ENCODE results near the gene PTBP2. TPM values are rescaled to one million over a fixed set of nuclear protein-coding genes. Genes with fewer than 3 reads are reported as not detected.

The PTBP2 gene
- polyA plus RNA-seq, 6 donors from 2014 or later, result 5.7 to 8.1 (median 6.7) TPM

DNA sequence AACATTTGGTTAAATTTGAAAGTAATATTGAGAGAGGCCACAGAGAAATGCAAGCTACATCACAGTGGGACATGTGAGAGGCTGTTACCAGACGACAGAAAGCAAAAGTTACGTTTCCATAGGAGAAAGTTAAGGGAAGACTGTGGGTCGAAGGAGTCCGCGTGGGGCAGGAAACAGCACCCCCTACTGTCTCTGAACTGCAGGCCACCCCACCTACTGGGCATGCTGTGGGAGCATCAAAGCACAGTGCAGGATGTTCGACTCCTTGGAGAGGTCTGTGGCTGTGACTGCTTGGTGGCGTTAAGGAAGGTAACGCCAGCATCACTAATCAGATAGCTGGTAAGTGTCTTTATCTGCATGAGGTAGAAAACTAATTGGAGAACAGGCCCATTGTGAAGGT is 123.9 kb downstream of the PTBP2 start:
- no peak for DNase-seq
- H3K9me3 Mint-ChIP-seq, result no peaks in the 10 kb centered on the region

DNA sequence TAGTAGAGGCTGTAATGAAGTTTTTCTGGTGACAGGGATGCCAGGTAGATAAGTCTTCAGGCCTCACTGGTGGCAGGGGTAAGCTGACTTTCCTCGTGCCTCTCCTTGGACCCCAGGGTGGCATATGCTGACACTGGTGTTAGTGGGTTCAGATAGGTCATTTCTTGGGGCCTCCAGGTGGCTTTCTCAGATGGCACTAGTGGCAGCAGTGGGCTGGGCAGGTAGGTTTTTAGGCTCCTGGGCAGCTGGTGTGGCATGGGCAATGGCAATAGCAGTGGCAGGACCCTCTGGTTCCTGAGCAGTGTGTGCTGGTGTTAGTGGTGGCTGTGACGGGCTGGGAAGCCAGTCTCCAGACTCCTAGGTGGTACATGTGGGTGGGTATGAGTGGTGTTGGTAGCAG is 140.3 kb downstream of the PTBP2 start:
- no peak for DNase-seq
- Mint-ChIP-seq H3K4me1 (no peaks in the 10 kb centered on the region), H3K27ac (no peak overlapping the region), H3K27me3 (peaks cover 0 to 14% (median 3%) of the 10 kb centered on the region in 3 donors), H3K9me3 (peaks cover 2 to 31% (median 8%) of the 10 kb centered on the region in 7 donors), H3K4me3 (no peak overlapping the region), H3K36me3 (peaks cover 0 to 7% of the 10 kb centered on the region in 2 donors)
- ATAC-seq (ENCODE audit: low read depth in 2 of 2), result no peak

More for the DNA sequence above, 123.9 kb downstream of the PTBP2 start:
- H3K4me3 Mint-ChIP-seq, result no peak overlapping the region
- peaks cover 0 to 4% (median 0%) of the 10 kb centered on the region in 3 donors for H3K27me3 Mint-ChIP-seq
- peak in 1 of 2 donors; percentile 32 for ATAC-seq (ENCODE audit: low read depth in 2 of 2)
- H3K4me1 Mint-ChIP-seq, result peaks cover 0 to 5% (median 0%) of the 10 kb centered on the region in 3 donors
- no peak overlapping the region for H3K27ac Mint-ChIP-seq
- no peaks in the 10 kb centered on the region for H3K36me3 Mint-ChIP-seq

DNA sequence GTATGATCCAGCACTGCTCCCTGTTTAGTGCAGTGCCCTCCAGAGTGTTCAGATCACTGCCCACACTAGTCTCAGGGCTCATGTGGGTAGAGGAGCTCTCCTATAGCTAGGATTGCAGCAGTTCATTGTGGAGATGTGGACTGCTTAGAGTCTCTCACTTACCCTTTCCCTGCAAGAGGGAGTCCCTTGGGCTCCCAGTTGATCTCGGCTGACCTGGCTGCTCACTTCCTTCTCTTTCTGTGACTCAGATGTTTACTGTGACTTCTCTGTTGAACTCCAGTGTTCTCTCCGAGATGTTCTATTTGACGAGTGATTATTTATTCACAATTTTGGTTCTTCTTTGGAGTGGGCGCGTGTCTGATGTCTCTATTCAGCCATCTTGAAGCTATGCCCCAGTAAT is 141.9 kb downstream of the PTBP2 start:
- no peak overlapping the region for H3K27ac Mint-ChIP-seq
- no peaks in the 10 kb centered on the region for H3K4me1 Mint-ChIP-seq
- no peak for DNase-seq
- H3K36me3 Mint-ChIP-seq, result peaks cover 0 to 7% of the 10 kb centered on the region in 2 donors
- peaks cover 0 to 14% (median 3%) of the 10 kb centered on the region in 3 donors for H3K27me3 Mint-ChIP-seq
- peaks cover 0 to 31% (median 6%) of the 10 kb centered on the region in 7 donors for H3K9me3 Mint-ChIP-seq
- no peak for ATAC-seq (ENCODE audit: low read depth in 2 of 2)
- no peak overlapping the region for H3K4me3 Mint-ChIP-seq

Data from naive B cell (primary cell).